ENCODE results near the gene KDM5B. TPM values are rescaled to one million over a fixed set of nuclear protein-coding genes. Genes with fewer than 3 reads are reported as not detected.

Gene KDM5B
- 71.2 and 73.8 TPM in 2 replicates for total RNA-seq (2021)
- percentile 85 among the genes with signal in this experiment for Bru-seq, nascent RNA
- BruChase-seq, experiment 1, labeled RNA remaining after a 2-hour chase = percentile 85 among the genes with signal in this experiment
- percentile 71 among the genes with signal in this experiment for BruChase-seq, experiment 2, labeled RNA remaining after a 6-hour chase
- long read RNA-seq, full-length matches to known transcripts = 82 of 96 reads
- long read RNA-seq, partial matches to known transcripts = 3 of 96 reads
- long read RNA-seq, other reads (novel, unspliced or antisense) = 11 of 96 reads

- Histone ChIP-seq H3K9me3 (ENCODE audit: low read depth, low read length, poor library complexity, severe bottlenecking) (no peaks in the 10 kb centered on the region), H3K27ac (ENCODE audit: low read depth, low read length, poor library complexity, severe bottlenecking) (peak within 1 kb of the TSS; percentile 89), H3K27me3 (replicated peaks; ENCODE audit: insufficient read depth, low read depth, low read length, poor library complexity) (no peaks in the 10 kb centered on the region), H3K4me1 (ENCODE audit: insufficient read depth, low read length, poor library complexity, severe bottlenecking) (peaks cover 27% of the 10 kb centered on the region), H3K36me3 (ENCODE audit: insufficient read depth, low read length, poor library complexity, severe bottlenecking) (no peaks in the 10 kb centered on the region), H3K4me3 (ENCODE audit: low read depth, low read length, poor library complexity, severe bottlenecking) (peak within 1 kb of the TSS; percentile 96)
- TF ChIP-seq, protein P1, sequence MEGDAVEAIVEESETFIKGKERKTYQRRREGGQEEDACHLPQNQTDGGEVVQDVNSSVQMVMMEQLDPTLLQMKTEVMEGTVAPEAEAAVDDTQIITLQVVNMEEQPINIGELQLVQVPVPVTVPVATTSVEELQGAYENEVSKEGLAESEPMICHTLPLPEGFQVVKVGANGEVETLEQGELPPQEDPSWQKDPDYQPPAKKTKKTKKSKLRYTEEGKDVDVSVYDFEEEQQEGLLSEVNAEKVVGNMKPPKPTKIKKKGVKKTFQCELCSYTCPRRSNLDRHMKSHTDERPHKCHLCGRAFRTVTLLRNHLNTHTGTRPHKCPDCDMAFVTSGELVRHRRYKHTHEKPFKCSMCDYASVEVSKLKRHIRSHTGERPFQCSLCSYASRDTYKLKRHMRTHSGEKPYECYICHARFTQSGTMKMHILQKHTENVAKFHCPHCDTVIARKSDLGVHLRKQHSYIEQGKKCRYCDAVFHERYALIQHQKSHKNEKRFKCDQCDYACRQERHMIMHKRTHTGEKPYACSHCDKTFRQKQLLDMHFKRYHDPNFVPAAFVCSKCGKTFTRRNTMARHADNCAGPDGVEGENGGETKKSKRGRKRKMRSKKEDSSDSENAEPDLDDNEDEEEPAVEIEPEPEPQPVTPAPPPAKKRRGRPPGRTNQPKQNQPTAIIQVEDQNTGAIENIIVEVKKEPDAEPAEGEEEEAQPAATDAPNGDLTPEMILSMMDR (conservative IDR thresholded peaks at IDR 0.05; ENCODE audit: low read depth, low read length) = no peak
- TF ChIP-seq EZH2 (IDR thresholded peaks at IDR 0.05; ENCODE audit: borderline replicate concordance, low read depth, low read length, poor library complexity, severe bottlenecking) = no peak
- CTCF ChIA-PET = interaction anchor here (0.6 kb wide), 1 partner anchor 88 kb away, joined by 3 read pairs; no protein-coding TSS in a partner anchor
- intact Hi-C loops (cut with micrococcal nuclease; ENCODE audit: unreplicated experiment) = no loop called here
- DNase-seq (ENCODE audit: low spot score) = peak; percentile 71
- POLR2A ChIA-PET (ENCODE audit: low non-redundant PET) = no interaction called here
- BruUV-seq (replicated peaks) = no TSS peak
Measured at GRCh38 chr1:202807926-202808757, at the start of gene KDM5B. Gene KDM5B (minus strand): TSS chr1:202808421. CDS start chr1:202808305, 116 bp downstream.

GRCh38 chr1:202857136-202857610, 49.0 kb upstream of the KDM5B start:
- POLR2A ChIA-PET (ENCODE audit: low non-redundant PET) = no interaction called here
- intact Hi-C loops (cut with micrococcal nuclease; ENCODE audit: unreplicated experiment) = loop anchor here (10.0 kb wide), 1 partner anchor 102 kb away; no protein-coding TSS in a partner anchor
- TF ChIP-seq EZH2 (IDR thresholded peaks at IDR 0.05; ENCODE audit: borderline replicate concordance, low read depth, low read length, poor library complexity, severe bottlenecking) = no peak
- TF ChIP-seq, protein P1 (conservative IDR thresholded peaks at IDR 0.05; ENCODE audit: low read depth, low read length) = no peak
- Histone ChIP-seq H3K27me3 (replicated peaks; ENCODE audit: insufficient read depth, low read depth, low read length, poor library complexity) (peaks cover 18% of the 10 kb centered on the region), H3K9me3 (ENCODE audit: low read depth, low read length, poor library complexity, severe bottlenecking) (no peaks in the 10 kb centered on the region), H3K4me3 (ENCODE audit: low read depth, low read length, poor library complexity, severe bottlenecking) (no peak overlapping the region), H3K36me3 (ENCODE audit: insufficient read depth, low read length, poor library complexity, severe bottlenecking) (no peaks in the 10 kb centered on the region), H3K27ac (ENCODE audit: low read depth, low read length, poor library complexity, severe bottlenecking) (no peak overlapping the region), H3K4me1 (ENCODE audit: insufficient read depth, low read length, poor library complexity, severe bottlenecking) (no peaks in the 10 kb centered on the region)
- CTCF ChIA-PET = no interaction called here
- BruUV-seq (replicated peaks) = no TSS peak
- DNase-seq (ENCODE audit: low spot score) = no peak

DNA sequence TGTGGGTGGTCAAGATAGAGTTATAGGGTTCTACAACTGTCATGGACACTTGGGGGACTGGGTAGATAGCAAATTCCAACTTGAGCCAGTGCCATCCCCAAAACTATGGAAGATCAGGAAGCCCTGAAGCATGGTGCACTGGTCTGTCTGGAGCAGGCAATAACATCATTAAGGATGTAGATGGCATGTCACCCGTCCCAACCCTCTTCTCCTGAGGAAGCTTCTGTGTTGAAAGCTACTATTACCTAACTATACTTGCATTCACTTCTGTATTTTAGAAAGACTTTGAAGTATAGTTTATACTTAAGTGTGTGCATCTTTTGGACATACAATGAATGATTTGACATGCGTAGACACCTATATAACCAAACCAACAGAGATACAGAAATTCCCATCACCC, 47.8 kb upstream of the KDM5B start:
- intact Hi-C loops (cut with micrococcal nuclease; ENCODE audit: unreplicated experiment) = loop anchor here (10.0 kb wide), 1 partner anchor 101 kb away; no protein-coding TSS in a partner anchor
- Histone ChIP-seq H3K36me3 (ENCODE audit: insufficient read depth, low read length, poor library complexity, severe bottlenecking) (no peaks in the 10 kb centered on the region), H3K27me3 (replicated peaks; ENCODE audit: insufficient read depth, low read depth, low read length, poor library complexity) (peaks cover 7% of the 10 kb centered on the region), H3K4me1 (ENCODE audit: insufficient read depth, low read length, poor library complexity, severe bottlenecking) (no peaks in the 10 kb centered on the region), H3K9me3 (ENCODE audit: low read depth, low read length, poor library complexity, severe bottlenecking) (no peaks in the 10 kb centered on the region), H3K4me3 (ENCODE audit: low read depth, low read length, poor library complexity, severe bottlenecking) (no peak overlapping the region), H3K27ac (ENCODE audit: low read depth, low read length, poor library complexity, severe bottlenecking) (no peak overlapping the region)
- POLR2A ChIA-PET (ENCODE audit: low non-redundant PET) = no interaction called here
- BruUV-seq (replicated peaks) = no TSS peak
- TF ChIP-seq EZH2 (IDR thresholded peaks at IDR 0.05; ENCODE audit: borderline replicate concordance, low read depth, low read length, poor library complexity, severe bottlenecking) = no peak
- TF ChIP-seq, protein P1 (conservative IDR thresholded peaks at IDR 0.05; ENCODE audit: low read depth, low read length) = no peak
- DNase-seq (ENCODE audit: low spot score) = no peak
- CTCF ChIA-PET = interaction anchor here (0.6 kb wide), 1 partner anchor 38 kb away, joined by 3 read pairs; no protein-coding TSS in a partner anchor
